CD8-positive, alpha-beta memory T cell (primary cell): ENCODE data around the gene ANKRD27. TPM values are rescaled to one million over a fixed set of nuclear protein-coding genes. Genes with fewer than 3 reads are reported as not detected.
A peak's percentile ranks its signal among the peaks of the same experiment; 100 is the strongest.
"Not testable (repeated sequence)": the region's sequence is repeated elsewhere in the genome, so short reads cannot be mapped to it uniquely, and the experiment has no call there.

Experiments used
- CTCF ChIA-PET: fragments of 350-600 bp; sonication (Branson Sonifier 250); formaldehyde crosslinking; loops from one replicate; lab custom pipeline; 2021; ENCODE audit warnings: antibody characterized with exemption; lab: Charles Lee
- POLR2A ChIA-PET: fragments of 350-600 bp; sonication (Branson Sonifier 250); formaldehyde crosslinking; loops from one replicate; lab custom pipeline; 2021; ENCODE audit warnings: antibody characterized with exemption; lab: Charles Lee
- DNase-seq, 5 donors: peaks; one replicate each; pipeline versions ENCODE4 v3.0.0 to v3.0.0-alpha.2; 2020 to 2022; ENCODE audit warnings: mixed read lengths in 1 of 5
- H3K27ac ChIP-seq: one replicate; pipeline ENCODE4 v1.7.0; 2013; ENCODE audit warnings: low read depth, mild to moderate bottlenecking, low read length, moderate library complexity
- H3K27me3 ChIP-seq: 2 replicates; pipeline ENCODE4 v1.7.0; 2013; ENCODE audit warnings: low read length, mild to moderate bottlenecking; ENCODE audit not compliant: insufficient read depth, poor library complexity, severe bottlenecking
- H3K36me3 ChIP-seq: 2 replicates; pipeline ENCODE4 v1.7.0; 2013; ENCODE audit warnings: mild to moderate bottlenecking, low read length, moderate library complexity; ENCODE audit not compliant: insufficient read depth
- H3K4me1 ChIP-seq: 2 replicates; pipeline ENCODE4 v1.7.0; 2013; ENCODE audit warnings: mild to moderate bottlenecking, low read length, moderate library complexity; ENCODE audit not compliant: insufficient read depth
- H3K4me3 ChIP-seq: 2 replicates; pipeline ENCODE4 v1.7.0; 2013; ENCODE audit warnings: mild to moderate bottlenecking, low read length
- H3K9me3 ChIP-seq: 2 replicates; pipeline ENCODE4 v1.7.0; 2013; ENCODE audit warnings: mild to moderate bottlenecking, low read length
- H3K27ac Mint-ChIP-seq, 8 donors: one replicate each; pipeline ENCODE4 v1.8.0; 2020 to 2021; ENCODE audit warnings: mixed read lengths in 8 of 8, mild to moderate bottlenecking in 6 of 8, inconsistent platforms in 3 of 8, moderate library complexity in 3 of 8
- H3K27me3 Mint-ChIP-seq, 2 donors: one replicate each; pipeline ENCODE4 v1.8.0; 2020 to 2021; ENCODE audit warnings: mixed read lengths in 2 of 2, mild to moderate bottlenecking in 1 of 2, moderate library complexity in 1 of 2
- H3K36me3 Mint-ChIP-seq, 3 donors: one replicate each; pipeline ENCODE4 v1.8.0; 2020 to 2021; ENCODE audit warnings: mixed read lengths in 3 of 3, inconsistent platforms in 1 of 3, mild to moderate bottlenecking in 1 of 3
- H3K4me1 Mint-ChIP-seq, 3 donors: one replicate each; pipeline ENCODE4 v1.8.0; 2020 to 2021; ENCODE audit warnings: mixed read lengths in 3 of 3, inconsistent platforms in 1 of 3, mild to moderate bottlenecking in 1 of 3
- H3K4me3 Mint-ChIP-seq, 7 donors: one replicate each; pipeline ENCODE4 v1.8.0; 2020 to 2021; ENCODE audit warnings: mixed read lengths in 7 of 7, mild to moderate bottlenecking in 6 of 7, moderate library complexity in 4 of 7, inconsistent platforms in 2 of 7
- H3K9me3 Mint-ChIP-seq, 5 donors: one replicate each; pipeline ENCODE4 v1.8.0; 2020 to 2022; ENCODE audit warnings: mixed read lengths in 5 of 5, mild to moderate bottlenecking in 3 of 5, moderate library complexity in 2 of 5, inconsistent platforms in 1 of 5
- polyA plus RNA-seq: library from polyadenylated mRNA; unstranded; fragments of 300-500 nt; fragmentation: Illumina TruSeq; gene quantifications from one replicate; pipeline ENCODE4 v1.2.3, GENCODE V29; 2021
- total RNA-seq, 2 experiments: library from RNA; stranded (reverse); gene quantifications; one replicate each; pipeline ENCODE4 v1.2.3, GENCODE V29; 2021

The ANKRD27 gene
- total and polyA plus RNA-seq, 3 experiments from 2014 or later = 31.1 to 42.4 (median 38.0) TPM

DNA sequence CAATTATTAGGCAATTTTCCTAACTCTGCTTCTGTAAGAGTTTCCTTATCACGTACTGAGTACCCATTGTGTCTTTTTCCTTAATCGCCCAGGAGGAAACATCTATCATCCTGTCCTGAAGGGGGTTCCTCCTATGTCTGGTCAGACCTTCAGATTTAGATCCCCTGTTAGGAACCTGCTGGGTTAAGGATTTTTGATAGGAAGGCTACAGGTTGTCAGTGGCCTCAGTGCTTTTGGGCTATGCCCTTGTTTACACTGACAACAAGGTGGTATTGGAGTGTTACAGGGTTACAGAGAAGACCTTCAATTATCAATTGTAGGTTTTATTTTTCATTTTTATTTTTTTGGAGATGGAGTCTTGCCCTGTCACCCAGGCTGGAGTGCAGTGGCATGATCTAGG is 19.9 kb upstream of the ANKRD27 start:
- H3K9me3 ChIP-seq, H3K27me3 Mint-ChIP-seq, H3K4me3 ChIP-seq, H3K9me3 Mint-ChIP-seq, H3K27me3 ChIP-seq, H3K36me3 ChIP-seq, CTCF ChIA-PET, POLR2A ChIA-PET, DNase-seq, H3K27ac ChIP-seq: not testable (repeated sequence)
- Mint-ChIP-seq H3K4me1 (peaks cover 63 to 85% (median 76%) of the 10 kb centered on the region in 3 donors), H3K36me3 (peaks cover 10 to 64% (median 13%) of the 10 kb centered on the region in 3 donors), H3K4me3 (peak overlapping the region; percentile 60 to 97 (median 90)), H3K27ac (peak overlapping the region; percentile 38 to 100 (median 92))
- peaks cover 38% of the 10 kb centered on the region for H3K4me1 ChIP-seq

GRCh38 chr19:32694316-32694715 is 19.3 kb upstream of the ANKRD27 start:
- H3K4me3 ChIP-seq, H3K9me3 Mint-ChIP-seq, H3K27ac ChIP-seq, H3K36me3 ChIP-seq, H3K27me3 ChIP-seq, H3K27me3 Mint-ChIP-seq, H3K9me3 ChIP-seq, DNase-seq: not testable (repeated sequence)
- Mint-ChIP-seq H3K27ac (peak overlapping the region; percentile 87 to 100 (median 97)), H3K4me3 (peak overlapping the region; percentile 88 to 97 (median 95)), H3K4me1 (peaks cover 63 to 86% (median 81%) of the 10 kb centered on the region in 3 donors), H3K36me3 (peaks cover 7 to 58% (median 10%) of the 10 kb centered on the region in 3 donors)
- ChIA-PET CTCF (interaction anchor here (1.2 kb wide), 1 partner anchor 95 kb away, joined by 3 read pairs; no protein-coding TSS in a partner anchor), POLR2A (interaction anchor here (1.8 kb wide), 1 partner anchor 18 kb away, joined by 7 read pairs; the partner anchor contains the start of gene RGS9BP)
- H3K4me1 ChIP-seq = peaks cover 42% of the 10 kb centered on the region

GRCh38 chr19:32693151-32694108 is 18.4 kb upstream of the ANKRD27 start:
- Mint-ChIP-seq H3K4me3 (peak overlapping the region; percentile 88 to 97 (median 95)), H3K4me1 (peaks cover 58 to 77% (median 72%) of the 10 kb centered on the region in 3 donors), H3K36me3 (peaks cover 0 to 50% (median 7%) of the 10 kb centered on the region in 3 donors), H3K27ac (peak overlapping the region; percentile 87 to 100 (median 97))
- Histone ChIP-seq H3K27ac (peak overlapping the region; percentile 77), H3K4me1 (peaks cover 42% of the 10 kb centered on the region), H3K4me3 (peak overlapping the region; percentile 76)
- ChIA-PET POLR2A (interaction anchor here (0.7 to 1.8 kb wide), 3 partner anchors 13 to 19 kb away, joined by 3 to 7 read pairs (median 5); partner anchors contain the start of genes ANKRD27 and RGS9BP), CTCF (interaction anchor here (1.2 kb wide), 1 partner anchor 94 kb away, joined by 3 read pairs; no protein-coding TSS in a partner anchor)
- not testable (repeated sequence) for H3K9me3 ChIP-seq, H3K9me3 Mint-ChIP-seq, H3K27me3 Mint-ChIP-seq, H3K36me3 ChIP-seq, H3K27me3 ChIP-seq
- DNase-seq = peak; percentile 6 to 70 (median 61)

- peaks cover 42% of the 10 kb centered on the region for H3K4me1 ChIP-seq
- peak in 2 of 5 donors; percentile 2 to 16 for DNase-seq
These were observed 17.7 kb upstream of the ANKRD27 start for GRCh38 chr19:32692727-32693061.

DNA sequence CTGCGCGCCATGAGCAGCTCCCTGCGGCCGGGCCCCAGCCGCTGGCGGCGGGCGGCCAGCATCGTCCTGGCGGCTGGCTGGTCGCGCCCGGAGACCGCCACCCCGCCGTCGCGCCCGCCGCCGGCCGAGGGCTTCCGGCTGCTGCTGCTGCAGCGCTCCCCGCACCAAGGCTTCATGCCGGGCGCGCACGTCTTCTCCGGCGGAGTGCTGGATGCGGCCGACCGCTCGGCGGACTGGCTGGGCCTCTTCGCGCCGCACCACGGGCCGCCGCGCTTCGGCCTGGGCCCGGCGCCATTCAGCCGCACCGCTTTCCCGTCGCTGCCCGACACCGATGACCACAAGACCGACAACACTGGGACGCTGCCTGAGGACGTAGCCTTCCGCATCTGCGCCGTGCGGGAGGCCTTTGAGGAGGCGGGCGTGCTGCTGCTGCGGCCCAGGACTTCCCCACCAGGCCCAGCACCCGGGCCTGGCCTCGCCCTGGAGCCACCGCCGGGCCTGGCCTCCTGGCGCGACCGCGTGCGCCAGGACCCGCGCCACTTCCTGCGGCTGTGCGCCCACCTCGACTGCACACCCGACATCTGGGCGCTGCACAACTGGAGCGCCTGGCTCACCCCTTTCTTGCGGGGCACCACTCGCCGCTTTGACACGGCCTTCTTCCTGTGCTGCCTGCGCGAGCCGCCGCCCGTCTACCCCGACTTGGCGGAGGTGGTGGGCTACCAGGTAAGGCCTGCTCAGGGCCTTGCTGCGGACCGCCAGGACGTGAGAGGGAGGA is 17.2 kb upstream of the ANKRD27 start:
- POLR2A ChIA-PET = interaction anchor here (0.8 to 1.8 kb wide), 6 partner anchors 10 to 485 kb away, joined by 4 to 25 read pairs (median 6); partner anchors contain the start of genes ANKRD27 and RGS9BP
- Mint-ChIP-seq H3K4me3 (peak overlapping the region; percentile 88 to 97 (median 95)), H3K27ac (peak overlapping the region; percentile 87 to 100 (median 97)), H3K4me1 (peaks cover 47 to 64% (median 60%) of the 10 kb centered on the region in 3 donors), H3K9me3 (no peaks in the 10 kb centered on the region), H3K27me3 (no peaks in the 10 kb centered on the region), H3K36me3 (peaks cover 0 to 37% (median 3%) of the 10 kb centered on the region in 3 donors)
- Histone ChIP-seq H3K4me3 (peak overlapping the region; percentile 76), H3K27ac (peak overlapping the region; percentile 77), H3K36me3 (no peaks in the 10 kb centered on the region), H3K27me3 (no peaks in the 10 kb centered on the region), H3K9me3 (no peaks in the 10 kb centered on the region), H3K4me1 (peaks cover 42% of the 10 kb centered on the region)
- CTCF ChIA-PET = interaction anchor here (1.0 to 1.4 kb wide), 3 partner anchors 10 to 92 kb away, joined by 3 to 5 read pairs (median 4); no protein-coding TSS in a partner anchor
- DNase-seq = peak; percentile 37 to 68 (median 55)

More at GRCh38 chr19:32692727-32693061, 17.7 kb upstream of the ANKRD27 start:
- CTCF ChIA-PET = no interaction called here
- H3K9me3 ChIP-seq = no peaks in the 10 kb centered on the region
- Mint-ChIP-seq H3K4me3 (peak overlapping the region; percentile 88 to 97 (median 95)), H3K27me3 (no peaks in the 10 kb centered on the region), H3K4me1 (peaks cover 51 to 70% (median 65%) of the 10 kb centered on the region in 3 donors), H3K9me3 (no peaks in the 10 kb centered on the region), H3K36me3 (peaks cover 0 to 42% (median 3%) of the 10 kb centered on the region in 3 donors), H3K27ac (peak overlapping the region; percentile 87 to 100 (median 97))
- H3K27me3 ChIP-seq = no peaks in the 10 kb centered on the region
- H3K36me3 ChIP-seq = no peaks in the 10 kb centered on the region
- peak overlapping the region; percentile 77 for H3K27ac ChIP-seq
- H3K4me3 ChIP-seq = peak overlapping the region; percentile 76
- POLR2A ChIA-PET = interaction anchor here (1.5 to 1.8 kb wide), 2 partner anchors 17 to 18 kb away, joined by 5 to 7 read pairs; partner anchors contain the start of genes ANKRD27 and RGS9BP

DNA sequence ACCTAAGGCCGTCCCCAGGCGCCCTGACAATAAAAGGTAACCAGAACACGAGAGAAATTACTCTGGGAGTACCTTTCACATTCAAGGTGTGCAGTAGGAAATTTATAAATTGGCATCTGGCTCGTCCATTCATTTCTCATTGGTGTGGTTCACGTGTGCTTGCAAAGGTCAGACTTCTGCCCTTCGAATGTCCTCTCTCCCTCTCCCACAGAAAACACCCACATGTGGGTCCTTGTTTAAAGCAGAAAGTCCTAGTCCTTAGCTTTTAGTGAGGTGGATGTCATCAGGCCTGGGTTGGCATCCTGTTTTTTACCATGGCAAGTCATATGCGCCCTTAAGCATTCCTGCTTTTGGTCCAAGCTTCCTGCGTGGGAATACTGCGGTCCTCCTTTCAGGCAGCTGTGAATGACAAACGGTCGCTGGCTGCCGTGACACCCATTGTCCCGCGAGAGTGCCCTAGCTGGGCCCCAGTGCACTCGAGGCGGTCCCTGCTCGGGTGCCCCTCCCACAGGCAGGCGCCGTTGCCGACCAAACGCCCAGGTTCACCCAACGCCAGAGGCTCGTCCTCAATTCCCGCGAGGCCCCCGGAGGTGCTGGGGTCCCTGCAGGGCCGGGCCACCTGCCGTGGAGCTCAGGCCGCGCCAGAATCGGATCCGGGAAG is 16.4 kb upstream of the ANKRD27 start, which contains the start of gene NUDT19:
Gene NUDT19, plus strand, starts transcription at position 531 of the 661 bp plus-strand sequence. CDS start 140 bp downstream, outside the sequence.
- H3K4me1 ChIP-seq = peaks cover 42% of the 10 kb centered on the region
- peaks cover 47 to 57% (median 52%) of the 10 kb centered on the region in 3 donors for H3K4me1 Mint-ChIP-seq

More for the DNA sequence above, 16.4 kb upstream of the ANKRD27 start, which contains the start of gene NUDT19:
- Histone ChIP-seq H3K27me3 (no peaks in the 10 kb centered on the region), H3K9me3 (no peaks in the 10 kb centered on the region), H3K4me3 (peak within 1 kb of the TSS; percentile 76), H3K36me3 (no peaks in the 10 kb centered on the region), H3K27ac (peak within 1 kb of the TSS; percentile 77)
- Mint-ChIP-seq H3K4me3 (peak within 1 kb of the TSS; percentile 88 to 97 (median 95)), H3K36me3 (peaks cover 0 to 30% (median 3%) of the 10 kb centered on the region in 3 donors), H3K9me3 (no peaks in the 10 kb centered on the region), H3K27ac (peak within 1 kb of the TSS; percentile 87 to 100 (median 97)), H3K27me3 (no peaks in the 10 kb centered on the region)
- POLR2A ChIA-PET = interaction anchor here (0.8 to 1.4 kb wide), 4 partner anchors 10 to 485 kb away, joined by 4 to 25 read pairs (median 5); partner anchors contain the start of genes ANKRD27 and RGS9BP
- peak; percentile 50 to 85 (median 67) for DNase-seq
- CTCF ChIA-PET = interaction anchor here (0.6 to 1.4 kb wide), 4 partner anchors 9 to 96 kb away, joined by 3 to 5 read pairs (median 4); no protein-coding TSS in a partner anchor
